Esophagus muscularis mucosa (tissue), 4 donors: ENCODE results near the gene CLDN5.

Experiments
- EP300 ChIP-seq: sonication (generic); formaldehyde crosslinking; IDR thresholded peaks from one replicate; pipeline ENCODE4 v1.6.1; 2017; ENCODE audit warnings: antibody characterized with exemption
- POLR2A ChIP-seq: fragments of 450-650 bp; IDR thresholded peaks from one replicate; pipeline ENCODE4 v1.6.1; 2017; ENCODE audit warnings: antibody characterized with exemption, moderate library complexity, mild to moderate bottlenecking, low read depth
- TF ChIP-seq, protein P1 (sequence below), 3 experiments: fragments of 200-600 bp in 2 of 3; fragments of 450-650 bp in 1 of 3; sonication (generic) in 2 of 3; IDR thresholded peaks; one replicate each; pipeline ENCODE4 v1.5.1; 2017 to 2019; ENCODE audit warnings: antibody characterized with exemption in 3 of 3, mild to moderate bottlenecking in 2 of 3, moderate library complexity in 1 of 3

DNA sequence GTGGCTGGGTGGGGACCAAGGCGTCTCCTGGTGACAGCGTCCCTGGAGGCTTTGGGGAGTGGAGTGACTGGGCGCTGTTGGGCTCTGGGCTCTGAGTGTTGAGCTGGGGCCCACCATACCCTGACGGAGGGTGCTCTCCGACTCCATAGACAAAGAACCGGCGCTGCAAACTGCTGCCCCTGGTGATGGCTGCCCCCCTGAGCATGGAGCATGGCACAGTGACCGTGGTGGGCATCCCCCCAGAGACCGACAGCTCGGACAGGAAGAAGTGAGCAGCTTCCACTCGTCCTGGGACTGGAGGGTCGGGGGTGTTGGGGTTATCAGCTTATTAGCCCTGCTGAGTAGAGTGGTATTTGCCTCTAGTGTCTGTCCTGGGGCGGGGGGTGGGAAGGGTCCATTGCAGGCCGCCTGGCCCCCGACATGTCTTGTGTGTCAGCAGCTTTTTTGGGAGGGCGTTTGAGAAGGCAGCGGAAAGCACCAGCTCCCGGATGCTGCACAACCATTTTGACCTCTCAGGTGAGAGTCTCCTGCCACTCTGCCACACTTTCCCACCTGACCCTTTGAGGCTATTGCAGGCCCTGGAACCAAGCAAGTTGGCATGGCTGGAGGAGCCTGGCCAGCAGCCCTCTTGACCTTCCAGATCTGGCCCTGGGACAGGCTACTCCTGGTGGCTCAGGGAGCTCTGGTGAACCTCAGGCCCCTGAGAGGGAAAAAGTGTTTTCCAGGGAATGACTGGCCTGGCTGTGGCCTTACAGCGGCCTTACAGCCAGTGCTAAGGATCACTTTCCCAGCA lies 7.6 kb downstream of the CLDN5 start:
- TF ChIP-seq, protein P1, sequence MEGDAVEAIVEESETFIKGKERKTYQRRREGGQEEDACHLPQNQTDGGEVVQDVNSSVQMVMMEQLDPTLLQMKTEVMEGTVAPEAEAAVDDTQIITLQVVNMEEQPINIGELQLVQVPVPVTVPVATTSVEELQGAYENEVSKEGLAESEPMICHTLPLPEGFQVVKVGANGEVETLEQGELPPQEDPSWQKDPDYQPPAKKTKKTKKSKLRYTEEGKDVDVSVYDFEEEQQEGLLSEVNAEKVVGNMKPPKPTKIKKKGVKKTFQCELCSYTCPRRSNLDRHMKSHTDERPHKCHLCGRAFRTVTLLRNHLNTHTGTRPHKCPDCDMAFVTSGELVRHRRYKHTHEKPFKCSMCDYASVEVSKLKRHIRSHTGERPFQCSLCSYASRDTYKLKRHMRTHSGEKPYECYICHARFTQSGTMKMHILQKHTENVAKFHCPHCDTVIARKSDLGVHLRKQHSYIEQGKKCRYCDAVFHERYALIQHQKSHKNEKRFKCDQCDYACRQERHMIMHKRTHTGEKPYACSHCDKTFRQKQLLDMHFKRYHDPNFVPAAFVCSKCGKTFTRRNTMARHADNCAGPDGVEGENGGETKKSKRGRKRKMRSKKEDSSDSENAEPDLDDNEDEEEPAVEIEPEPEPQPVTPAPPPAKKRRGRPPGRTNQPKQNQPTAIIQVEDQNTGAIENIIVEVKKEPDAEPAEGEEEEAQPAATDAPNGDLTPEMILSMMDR (IDR thresholded peaks at IDR 0.05) = no peak
- no peak for TF ChIP-seq POLR2A
- no peak for TF ChIP-seq EP300
